Loucy (cell line): ENCODE measurements around the gene CNTNAP2.

Experiments
- CTCF ChIP-seq: fragments of 200-600 bp; sonication (generic); conservative IDR thresholded peaks from 2 replicates; pipeline ENCODE4 v1.5.1; 2014; ENCODE audit warnings: mild to moderate bottlenecking, antibody characterized with exemption, low read length
- EZH2phosphoT487 ChIP-seq: fragments of 200-600 bp; IDR thresholded peaks from 2 replicates; pipeline ENCODE4 v1.6.1; 2018; ENCODE audit warnings: antibody characterized with exemption, mild to moderate bottlenecking, moderate library complexity, borderline replicate concordance

GRCh38 chr7:146626912-146627311, 510.3 kb downstream of the CNTNAP2 start:
- no peak for TF ChIP-seq CTCF
- TF ChIP-seq EZH2phosphoT487 = no peak
